HG03135 (cell line): Measurements from ENCODE around the gene CCDC39.

Experiments used
- ATAC-seq: cut with Tn5 transposase; IDR thresholded peaks from one replicate; pipeline ENCODE4 v1.9.1; 2021; ENCODE audit warnings: mild to moderate bottlenecking, moderate library complexity; ENCODE audit not compliant: unreplicated experiment

The CCDC39 gene

GRCh38 chr3:180679178-180680096, at the start of gene CCDC39:
TSS of gene CCDC39 (minus strand) at chr3:180679489. CDS start at chr3:180679380, 109 bp downstream.
- peak; percentile 96 for ATAC-seq

GRCh38 chr3:180720012-180720411, 40.7 kb upstream of the CCDC39 start:
- no peak for ATAC-seq

- no peak for ATAC-seq
Measured at GRCh38 chr3:180707896-180708295, 28.6 kb upstream of the CCDC39 start.

GRCh38 chr3:180705619-180706018, 26.3 kb upstream of the CCDC39 start:
- ATAC-seq, result no peak

GRCh38 chr3:180704532-180704931, 25.2 kb upstream of the CCDC39 start:
- no peak for ATAC-seq

GRCh38 chr3:180700941-180701340, 21.7 kb upstream of the CCDC39 start:
- ATAC-seq, result no peak

GRCh38 chr3:180698760-180699270, 19.5 kb upstream of the CCDC39 start:
- no peak for ATAC-seq

GRCh38 chr3:180694321-180694720, 15.0 kb upstream of the CCDC39 start:
- ATAC-seq, result no peak

- ATAC-seq, result no peak
Measured at GRCh38 chr3:180693656-180694055, 14.4 kb upstream of the CCDC39 start.

GRCh38 chr3:180690061-180690460, 10.8 kb upstream of the CCDC39 start:
- ATAC-seq, result no peak

GRCh38 chr3:180684807-180685206, 5.5 kb upstream of the CCDC39 start:
- ATAC-seq, result no peak

- ATAC-seq, result no peak
Measured at GRCh38 chr3:180683816-180684215, 4.5 kb upstream of the CCDC39 start.

GRCh38 chr3:180680097-180680430, 775 bp upstream of the CCDC39 start:
- ATAC-seq, result peak; percentile 39

- ATAC-seq, result no peak
Measured at GRCh38 chr3:180678231-180678630, 1.1 kb downstream of the CCDC39 start.

- no peak for ATAC-seq
Measured at GRCh38 chr3:180661444-180661843, 17.8 kb downstream of the CCDC39 start.

- no peak for ATAC-seq
Measured at GRCh38 chr3:180657094-180657493, 22.2 kb downstream of the CCDC39 start.

GRCh38 chr3:180656406-180656805, 22.9 kb downstream of the CCDC39 start:
- ATAC-seq, result no peak

GRCh38 chr3:180646187-180646790, 33.0 kb downstream of the CCDC39 start:
- ATAC-seq, result no peak

GRCh38 chr3:180640987-180641386, 38.3 kb downstream of the CCDC39 start:
- no peak for ATAC-seq

- ATAC-seq, result no peak
Measured at GRCh38 chr3:180633722-180634121, 45.6 kb downstream of the CCDC39 start.

- no peak for ATAC-seq
Measured at GRCh38 chr3:180631317-180631716, 48.0 kb downstream of the CCDC39 start.

GRCh38 chr3:180630371-180630770, 48.9 kb downstream of the CCDC39 start:
- no peak for ATAC-seq
